ENCODE measurements around the gene SGCA.
A peak's percentile ranks its signal among the peaks of the same experiment; 100 is the strongest.

SGCA gene

GRCh38 chr17:50194934-50195865, 29.4 kb downstream of the SGCA start:
- DNase-seq (ENCODE audit: low read depth): no peak

- no peak for DNase-seq (ENCODE audit: low read depth)
These were observed 30.2 kb downstream of the SGCA start for GRCh38 chr17:50196036-50196435.

GRCh38 chr17:50196826-50197225, 31.0 kb downstream of the SGCA start:
- DNase-seq (ENCODE audit: low read depth): no peak

- no peak for DNase-seq (ENCODE audit: low read depth)
These were observed 32.3 kb downstream of the SGCA start for GRCh38 chr17:50198026-50198669.

- DNase-seq (ENCODE audit: low read depth): no peak
These were observed 33.5 kb downstream of the SGCA start for GRCh38 chr17:50199211-50199802.

- peak; percentile 97 for DNase-seq (ENCODE audit: low read depth)
These were observed 34.1 kb downstream of the SGCA start for GRCh38 chr17:50199803-50200456.

- DNase-seq (ENCODE audit: low read depth): peak; percentile 86
These were observed 34.9 kb downstream of the SGCA start for GRCh38 chr17:50200457-50201275.

- peak; percentile 87 for DNase-seq (ENCODE audit: low read depth)
These were observed 35.6 kb downstream of the SGCA start, which contains the start of gene COL1A1 for GRCh38 chr17:50201276-50201854. Gene COL1A1 (minus strand): TSS chr17:50201631. CDS start chr17:50201513, 118 bp downstream.

GRCh38 chr17:50203086-50203485, 37.3 kb downstream of the SGCA start:
- no peak for DNase-seq (ENCODE audit: low read depth)

GRCh38 chr17:50203604-50204345, 38.0 kb downstream of the SGCA start:
- peak; percentile 83 for DNase-seq (ENCODE audit: low read depth)

GRCh38 chr17:50204431-50204830, 38.6 kb downstream of the SGCA start:
- DNase-seq (ENCODE audit: low read depth): no peak

- DNase-seq (ENCODE audit: low read depth): no peak
These were observed 39.5 kb downstream of the SGCA start for GRCh38 chr17:50205111-50205962.

- no peak for DNase-seq (ENCODE audit: low read depth)
These were observed 40.2 kb downstream of the SGCA start for GRCh38 chr17:50205963-50206505.

GRCh38 chr17:50206604-50207293, 40.9 kb downstream of the SGCA start:
- DNase-seq (ENCODE audit: low read depth): no peak

GRCh38 chr17:50207315-50207714, 41.5 kb downstream of the SGCA start:
- DNase-seq (ENCODE audit: low read depth): no peak

GRCh38 chr17:50207792-50208567, 42.2 kb downstream of the SGCA start:
- DNase-seq (ENCODE audit: low read depth): no peak

GRCh38 chr17:50208611-50209061, 42.8 kb downstream of the SGCA start:
- no peak for DNase-seq (ENCODE audit: low read depth)

GRCh38 chr17:50209133-50209471, 43.3 kb downstream of the SGCA start:
- no peak for DNase-seq (ENCODE audit: low read depth)
